ENCODE data around the gene USP36. TPM values are rescaled to one million over a fixed set of nuclear protein-coding genes. Genes with fewer than 3 reads are reported as not detected.
A peak's percentile ranks its signal among the peaks of the same experiment; 100 is the strongest.

The USP36 gene
- total and polyA plus RNA-seq, 7 donors: 14.0 to 40.5 (median 24.2) TPM

GRCh38 chr17:78852709-78853121 is 12.1 kb upstream of the USP36 start:
- DNase-seq (peak in 1 of 2 donors; percentile 19), ATAC-seq (no peak)
- WGBS, 3 donors: 85 to 89% (median 85%) methylated on average over 16 of the region's 16 CpGs
- intact Hi-C loops (cut with DNase I): no loop called here
- Histone ChIP-seq H3K9me3 (no peaks in the 10 kb centered on the region), H3K36me3 (ENCODE audit: insufficient read depth in 1 of 2, low read depth in 1 of 2) (peaks cover 0 to 16% of the 10 kb centered on the region in 2 donors), H3K27me3 (ENCODE audit: insufficient read depth in 3 of 3, low read length in 2 of 3) (no peaks in the 10 kb centered on the region), H3K4me3 (no peak overlapping the region), H3K4me1 (no peaks in the 10 kb centered on the region), H3K27ac (no peak overlapping the region)
- no peak for TF ChIP-seq CTCF (IDR thresholded peaks at IDR 0.05)

DNA sequence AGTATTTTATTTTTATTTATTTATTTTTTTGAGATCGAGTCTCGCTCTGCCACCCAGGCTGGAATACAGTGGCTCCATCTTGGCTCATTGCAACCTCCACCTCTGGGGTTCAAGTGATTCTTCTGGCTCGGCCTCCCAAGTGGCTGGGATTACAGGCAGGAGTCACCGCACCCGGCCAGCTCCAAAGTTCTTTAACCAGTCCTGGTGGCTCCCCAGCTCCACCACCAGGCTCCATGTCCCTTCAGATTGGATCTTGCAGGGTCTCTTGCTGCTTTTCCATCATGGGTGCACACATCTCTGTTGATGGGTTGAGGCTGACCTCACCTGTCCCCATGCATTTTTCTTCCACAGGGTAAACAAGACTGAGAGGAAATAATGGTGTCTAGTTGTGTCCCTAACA is 8.4 kb upstream of the USP36 start:
- ATAC-seq (no peak), DNase-seq (peak in 1 of 2 donors; percentile 19)
- TF ChIP-seq CTCF (IDR thresholded peaks at IDR 0.05): no peak
- no peaks in the 10 kb centered on the region for H3K4me1 ChIP-seq
- intact Hi-C loops (cut with DNase I): no loop called here
- 87 to 88% (median 87%) methylated on average over 5 of the region's 5 CpGs for WGBS, 3 donors
- H3K36me3 ChIP-seq (ENCODE audit: insufficient read depth in 1 of 2, low read depth in 1 of 2): peaks cover 0 to 7% of the 10 kb centered on the region in 2 donors
- H3K9me3 ChIP-seq: no peaks in the 10 kb centered on the region
- H3K4me3 ChIP-seq: no peak overlapping the region
- no peaks in the 10 kb centered on the region for H3K27me3 ChIP-seq (ENCODE audit: insufficient read depth in 3 of 3, low read length in 2 of 3)
- no peak overlapping the region for H3K27ac ChIP-seq

DNA sequence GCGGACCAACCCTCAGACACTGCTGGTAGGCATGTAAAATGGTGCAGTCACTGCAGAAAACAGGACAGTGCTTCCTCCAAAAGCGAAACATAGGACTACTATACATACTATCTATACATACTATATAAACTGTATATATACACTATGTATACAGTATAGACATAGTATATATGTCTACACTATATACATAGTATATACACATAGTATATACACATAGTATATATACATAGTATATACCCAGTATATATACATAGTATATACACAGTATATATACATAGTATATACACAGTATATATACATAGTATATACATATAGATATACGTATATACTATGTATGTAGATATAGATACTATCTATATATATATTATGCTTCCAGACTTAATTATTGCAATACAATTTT is 6.4 kb upstream of the USP36 start:
- Histone ChIP-seq H3K27ac (no peak overlapping the region), H3K27me3 (ENCODE audit: insufficient read depth in 3 of 3, low read length in 2 of 3) (no peaks in the 10 kb centered on the region), H3K36me3 (ENCODE audit: insufficient read depth in 1 of 2, low read depth in 1 of 2) (no peaks in the 10 kb centered on the region), H3K4me3 (no peak overlapping the region), H3K4me1 (no peaks in the 10 kb centered on the region), H3K9me3 (no peaks in the 10 kb centered on the region)
- intact Hi-C loops (cut with DNase I): no loop called here
- no peak for TF ChIP-seq CTCF (IDR thresholded peaks at IDR 0.05)
- DNase-seq: no peak
- WGBS, 3 donors: 92 to 98% (median 95%) methylated on average over 3 of the region's 3 CpGs
- ATAC-seq: no peak

GRCh38 chr17:78844301-78845005 is 3.8 kb upstream of the USP36 start:
- TF ChIP-seq CTCF (IDR thresholded peaks at IDR 0.05): no peak
- intact Hi-C loops (cut with DNase I): no loop called here
- Histone ChIP-seq H3K4me3 (no peak overlapping the region), H3K27me3 (ENCODE audit: insufficient read depth in 3 of 3, low read length in 2 of 3) (no peaks in the 10 kb centered on the region), H3K36me3 (ENCODE audit: insufficient read depth in 1 of 2, low read depth in 1 of 2) (no peaks in the 10 kb centered on the region), H3K27ac (no peak overlapping the region), H3K9me3 (no peaks in the 10 kb centered on the region), H3K4me1 (peaks cover 5% of the 10 kb centered on the region)
- DNase-seq (peak in 1 of 2 donors; percentile 26), ATAC-seq (no peak)
- 72 to 84% (median 73%) methylated on average over 9 of the region's 9 CpGs for WGBS, 3 donors
